ENCODE measurements around the gene PLD2.

The PLD2 gene

DNA sequence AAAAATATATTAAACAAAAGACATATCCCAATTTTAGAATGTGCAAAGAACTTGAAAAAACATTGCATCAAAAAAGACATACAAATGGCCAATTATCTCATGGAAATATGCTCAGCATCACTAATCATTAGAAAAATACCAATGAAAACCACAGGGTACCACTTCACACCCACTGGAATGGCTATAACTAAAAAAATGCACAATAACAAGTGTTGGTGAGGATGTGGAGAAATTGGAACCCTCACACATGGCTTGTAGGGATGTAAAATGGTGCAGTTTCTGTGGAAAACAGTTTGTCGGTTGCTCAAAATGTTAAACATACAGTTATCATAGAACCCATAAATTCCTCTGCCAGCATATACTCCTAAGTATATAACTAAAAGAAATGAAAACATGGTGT lies 11.8 kb upstream of the PLD2 start:
- peaks cover 21% of the 10 kb centered on the region for H3K36me3 ChIP-seq (ENCODE audit: control insufficient read depth, insufficient read depth, low read length)
- H3K27ac ChIP-seq (ENCODE audit: low read depth, low read length): no peak overlapping the region
- H3K9ac ChIP-seq (ENCODE audit: low read depth, low read length): no peak overlapping the region
- no peaks in the 10 kb centered on the region for H3K9me3 ChIP-seq (ENCODE audit: control insufficient read depth, insufficient read depth, low read length)
- H3K4me1 ChIP-seq (ENCODE audit: control insufficient read depth, insufficient read depth, low read length): no peaks in the 10 kb centered on the region; the same call in 1 of the 2 replicates
- peaks cover 22% of the 10 kb centered on the region for H3K27me3 ChIP-seq (ENCODE audit: control insufficient read depth, insufficient read depth, low read length)
- no peak overlapping the region for H3K4me3 ChIP-seq (ENCODE audit: low read depth, low read length)

- Histone ChIP-seq H3K9me3 (ENCODE audit: control insufficient read depth, insufficient read depth, low read length) (no peaks in the 10 kb centered on the region), H3K36me3 (ENCODE audit: control insufficient read depth, insufficient read depth, low read length) (peaks cover 21% of the 10 kb centered on the region), H3K4me1 (ENCODE audit: control insufficient read depth, insufficient read depth, low read length) (no peaks in the 10 kb centered on the region), H3K27me3 (ENCODE audit: control insufficient read depth, insufficient read depth, low read length) (peaks cover 8% of the 10 kb centered on the region; the same call in 1 of the 2 replicates), H3K27ac (ENCODE audit: low read depth, low read length) (peak overlapping the region; percentile 69), H3K9ac (ENCODE audit: low read depth, low read length) (peak overlapping the region; percentile 75), H3K4me3 (ENCODE audit: low read depth, low read length) (peak overlapping the region; percentile 90)
These were observed 10.4 kb upstream of the PLD2 start for GRCh38 chr17:4796552-4796920.

DNA sequence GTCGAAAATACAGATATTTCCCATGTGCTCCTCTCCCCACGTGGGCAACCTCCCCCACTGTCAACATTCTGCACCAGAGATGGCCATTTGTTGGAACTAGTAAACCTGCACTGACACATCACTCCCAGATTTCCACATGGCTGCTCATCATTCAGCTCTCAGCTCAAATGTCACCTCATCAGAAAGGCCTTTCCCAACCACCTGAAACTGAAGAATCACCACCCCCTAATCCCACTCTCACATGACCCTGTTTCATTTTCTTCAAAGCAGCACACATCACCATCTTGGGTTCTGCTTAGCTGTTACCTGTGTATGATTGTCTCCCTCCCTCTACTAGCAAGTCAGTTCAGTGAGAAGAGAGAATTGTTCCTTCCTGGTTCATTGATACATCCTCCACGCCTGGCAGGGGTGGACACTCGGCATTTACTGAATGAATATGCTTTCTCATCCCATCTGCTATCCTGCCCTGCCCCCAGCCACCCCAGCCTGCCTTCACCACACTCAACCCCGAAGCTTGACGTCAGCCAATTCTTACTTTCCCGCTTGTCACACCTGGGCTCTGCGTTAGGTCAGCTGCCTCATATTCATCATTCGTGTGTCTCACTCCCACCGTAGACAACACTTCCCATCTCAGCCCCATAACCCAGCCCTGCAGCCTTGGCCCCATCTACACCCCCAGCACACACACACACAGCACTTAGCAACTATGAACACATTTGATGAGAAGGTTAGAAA lies 6.3 kb upstream of the PLD2 start:
- no peaks in the 10 kb centered on the region for H3K27me3 ChIP-seq (ENCODE audit: control insufficient read depth, insufficient read depth, low read length)
- H3K36me3 ChIP-seq (ENCODE audit: control insufficient read depth, insufficient read depth, low read length): peaks cover 21% of the 10 kb centered on the region
- no peaks in the 10 kb centered on the region for H3K4me1 ChIP-seq (ENCODE audit: control insufficient read depth, insufficient read depth, low read length)
- no peak overlapping the region for H3K9ac ChIP-seq (ENCODE audit: low read depth, low read length)
- no peak overlapping the region for H3K4me3 ChIP-seq (ENCODE audit: low read depth, low read length)
- H3K9me3 ChIP-seq (ENCODE audit: control insufficient read depth, insufficient read depth, low read length): no peaks in the 10 kb centered on the region
- H3K27ac ChIP-seq (ENCODE audit: low read depth, low read length): no peak overlapping the region

DNA sequence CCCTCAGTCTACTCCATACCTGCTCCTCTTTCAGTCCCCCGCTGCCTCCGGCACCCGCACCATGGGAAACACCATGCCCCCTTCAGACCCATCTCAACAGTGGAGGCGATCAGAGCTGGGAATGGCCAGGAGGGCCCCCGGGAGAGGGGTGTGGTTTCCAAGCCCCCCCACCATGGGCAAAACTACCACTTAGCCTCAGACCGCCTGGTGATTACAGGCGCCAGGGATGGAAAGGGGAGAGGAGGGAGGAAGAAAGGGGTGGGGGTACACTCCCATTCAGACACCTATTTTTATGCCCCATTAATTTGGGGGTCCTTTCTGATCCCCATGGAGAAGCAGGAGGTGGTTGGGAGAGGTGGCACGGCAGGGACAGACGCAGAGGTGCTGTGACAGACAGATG lies 4.7 kb upstream of the PLD2 start, which contains the start of gene C17orf114:
C17orf114 (minus strand) TSS at position 101 of the 400 bp plus-strand sequence.
- no peak within 1 kb of the TSS for H3K9ac ChIP-seq (ENCODE audit: low read depth, low read length)
- no peak within 1 kb of the TSS for H3K27ac ChIP-seq (ENCODE audit: low read depth, low read length)
- no peaks in the 10 kb centered on the region for H3K27me3 ChIP-seq (ENCODE audit: control insufficient read depth, insufficient read depth, low read length)
- no peaks in the 10 kb centered on the region for H3K9me3 ChIP-seq (ENCODE audit: control insufficient read depth, insufficient read depth, low read length)
- H3K4me3 ChIP-seq (ENCODE audit: low read depth, low read length): no peak within 1 kb of the TSS
- peaks cover 19% of the 10 kb centered on the region for H3K36me3 ChIP-seq (ENCODE audit: control insufficient read depth, insufficient read depth, low read length)
- no peaks in the 10 kb centered on the region for H3K4me1 ChIP-seq (ENCODE audit: control insufficient read depth, insufficient read depth, low read length)

DNA sequence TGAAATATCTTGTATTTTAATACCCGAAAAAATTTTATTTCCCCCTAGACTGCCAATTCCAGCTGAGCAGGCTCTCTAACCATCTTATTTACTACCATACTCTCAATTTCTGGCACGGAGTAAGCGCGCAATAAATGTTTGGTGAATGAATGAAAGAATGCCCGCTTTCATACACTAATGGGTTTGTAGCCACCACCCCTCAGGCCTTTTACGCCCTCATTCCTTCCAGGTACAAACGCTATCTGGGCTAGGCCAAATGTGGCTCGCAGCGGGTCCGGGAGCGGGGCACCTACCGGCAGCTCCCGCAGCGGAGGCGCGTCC lies 536 bp upstream of the PLD2 start:
- H3K4me1 ChIP-seq (ENCODE audit: control insufficient read depth, insufficient read depth, low read length): peaks cover 7% of the 10 kb centered on the region; the same call in 1 of the 2 replicates

DNA sequence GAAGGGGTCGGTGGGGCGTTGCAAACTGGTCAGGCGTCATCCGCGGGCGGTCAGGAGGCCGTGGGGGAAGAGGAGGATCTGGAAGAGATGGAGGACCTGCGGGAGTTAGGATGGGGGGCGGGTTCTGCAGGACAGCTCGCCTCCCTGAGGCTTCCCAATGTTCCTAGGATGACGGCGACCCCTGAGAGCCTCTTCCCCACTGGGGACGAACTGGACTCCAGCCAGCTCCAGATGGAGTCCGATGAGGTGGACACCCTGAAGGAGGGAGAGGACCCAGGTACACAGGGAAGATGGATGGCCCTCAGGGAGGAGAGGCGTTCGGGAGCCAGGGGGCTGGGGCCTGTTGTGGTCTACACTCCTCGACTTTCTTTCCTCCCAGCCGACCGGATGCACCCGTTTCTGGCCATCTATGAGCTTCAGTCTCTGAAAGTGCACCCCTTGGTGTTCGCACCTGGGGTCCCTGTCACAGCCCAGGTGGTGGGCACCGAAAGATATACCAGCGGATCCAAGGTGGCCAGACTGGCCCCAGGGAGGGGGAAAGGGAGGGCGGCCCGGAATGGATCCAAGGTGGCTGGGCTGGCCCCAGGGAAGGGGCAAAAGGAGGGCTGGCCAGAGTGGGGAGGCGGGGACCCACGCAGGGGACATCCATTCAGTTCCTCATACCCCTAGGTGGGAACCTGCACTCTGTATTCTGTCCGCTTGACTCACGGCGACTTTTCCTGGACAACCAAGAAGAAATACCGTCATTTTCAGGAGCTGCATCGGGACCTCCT lies 839 bp downstream of the PLD2 start:
- Histone ChIP-seq H3K36me3 (ENCODE audit: control insufficient read depth, insufficient read depth, low read length) (peaks cover 30% of the 10 kb centered on the region), H3K27ac (ENCODE audit: low read depth, low read length) (no peak overlapping the region), H3K9me3 (ENCODE audit: control insufficient read depth, insufficient read depth, low read length) (no peaks in the 10 kb centered on the region), H3K4me3 (ENCODE audit: low read depth, low read length) (peak overlapping the region; percentile 67), H3K9ac (ENCODE audit: low read depth, low read length) (no peak overlapping the region), H3K4me1 (ENCODE audit: control insufficient read depth, insufficient read depth, low read length) (peaks cover 7% of the 10 kb centered on the region; the same call in 1 of the 2 replicates), H3K27me3 (ENCODE audit: control insufficient read depth, insufficient read depth, low read length) (no peaks in the 10 kb centered on the region)

More for the DNA sequence above, 536 bp upstream of the PLD2 start:
- Histone ChIP-seq H3K4me3 (ENCODE audit: low read depth, low read length) (peak overlapping the region; percentile 67), H3K27ac (ENCODE audit: low read depth, low read length) (no peak overlapping the region), H3K9me3 (ENCODE audit: control insufficient read depth, insufficient read depth, low read length) (no peaks in the 10 kb centered on the region), H3K9ac (ENCODE audit: low read depth, low read length) (peak overlapping the region; percentile 48; the same call in 1 of the 2 replicates), H3K27me3 (ENCODE audit: control insufficient read depth, insufficient read depth, low read length) (no peaks in the 10 kb centered on the region), H3K36me3 (ENCODE audit: control insufficient read depth, insufficient read depth, low read length) (peaks cover 27% of the 10 kb centered on the region)

DNA sequence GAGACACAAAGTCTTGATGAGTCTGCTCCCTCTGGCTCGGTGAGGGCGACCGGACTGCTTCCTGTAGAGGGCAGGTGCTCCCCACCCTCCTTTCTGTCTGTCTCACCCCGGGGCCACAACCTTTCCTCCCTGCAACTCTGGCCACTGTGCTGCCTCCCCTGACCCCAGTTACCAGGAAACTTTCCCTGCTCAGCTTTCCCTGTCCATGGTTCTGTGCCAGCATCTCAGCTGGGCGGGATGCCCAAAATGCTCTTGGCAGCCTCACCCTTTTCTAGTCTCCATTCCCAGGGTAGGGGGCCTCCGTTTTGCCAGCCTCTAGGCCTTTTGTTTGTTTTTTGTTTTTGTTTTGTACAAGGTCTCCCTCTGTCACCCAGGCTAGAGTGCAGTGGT lies 1.4 kb downstream of the PLD2 start:
- Histone ChIP-seq H3K4me1 (ENCODE audit: control insufficient read depth, insufficient read depth, low read length) (peaks cover 7% of the 10 kb centered on the region; the same call in 1 of the 2 replicates), H3K36me3 (ENCODE audit: control insufficient read depth, insufficient read depth, low read length) (peaks cover 30% of the 10 kb centered on the region), H3K27ac (ENCODE audit: low read depth, low read length) (no peak overlapping the region), H3K27me3 (ENCODE audit: control insufficient read depth, insufficient read depth, low read length) (no peaks in the 10 kb centered on the region), H3K9ac (ENCODE audit: low read depth, low read length) (no peak overlapping the region), H3K9me3 (ENCODE audit: control insufficient read depth, insufficient read depth, low read length) (no peaks in the 10 kb centered on the region), H3K4me3 (ENCODE audit: low read depth, low read length) (no peak overlapping the region)

DNA sequence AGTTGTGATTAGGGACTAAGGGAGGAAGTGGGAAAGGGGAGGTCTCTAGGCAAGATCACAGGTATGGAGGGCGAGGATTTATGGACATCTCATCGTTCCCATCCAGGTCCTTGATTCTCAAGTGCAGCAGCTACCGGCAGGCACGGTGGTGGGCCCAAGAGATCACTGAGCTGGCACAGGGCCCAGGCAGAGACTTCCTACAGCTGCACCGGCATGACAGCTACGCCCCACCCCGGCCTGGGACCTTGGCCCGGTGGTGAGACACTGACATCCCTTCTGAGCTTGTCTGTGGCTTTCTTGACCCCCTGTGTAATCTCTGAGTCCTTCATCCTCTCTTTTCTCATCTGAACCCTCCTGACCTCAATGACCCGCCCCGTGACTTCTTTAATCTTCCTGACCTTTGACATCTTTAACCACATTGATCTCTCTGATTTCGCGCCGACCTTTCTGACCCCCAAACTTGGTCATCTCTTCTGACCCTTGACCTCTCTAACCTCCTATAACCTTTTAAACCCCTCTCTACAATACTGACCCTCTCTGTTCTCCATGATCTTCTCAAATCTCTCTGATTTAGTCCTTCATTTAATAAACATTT lies 3.8 kb downstream of the PLD2 start:
- H3K27ac ChIP-seq (ENCODE audit: low read depth, low read length): no peak overlapping the region

DNA sequence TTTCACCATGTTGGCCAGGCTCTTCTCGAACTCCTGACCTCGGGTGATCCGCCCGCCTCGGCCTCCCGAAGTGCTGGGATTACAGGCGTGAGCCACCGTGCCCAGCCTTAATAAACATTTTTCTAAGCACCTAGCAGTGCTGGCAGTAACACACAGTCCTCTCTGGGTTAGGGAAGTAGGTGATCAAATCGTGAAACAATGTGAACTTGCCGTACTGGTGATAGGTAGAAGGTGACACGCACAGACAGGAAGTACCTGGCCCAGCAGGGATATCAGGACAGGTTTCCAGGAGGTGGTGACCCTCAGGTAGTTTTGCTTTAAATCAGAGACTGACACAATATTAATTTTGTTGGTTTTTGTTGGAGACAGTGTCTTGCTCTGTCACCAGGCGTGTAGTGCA lies 4.5 kb downstream of the PLD2 start:
- H3K4me3 ChIP-seq (ENCODE audit: low read depth, low read length): no peak overlapping the region
- H3K4me1 ChIP-seq (ENCODE audit: control insufficient read depth, insufficient read depth, low read length): peaks cover 7% of the 10 kb centered on the region; the same call in 1 of the 2 replicates
- no peak overlapping the region for H3K27ac ChIP-seq (ENCODE audit: low read depth, low read length)
- H3K27me3 ChIP-seq (ENCODE audit: control insufficient read depth, insufficient read depth, low read length): no peaks in the 10 kb centered on the region
- peaks cover 54% of the 10 kb centered on the region for H3K36me3 ChIP-seq (ENCODE audit: control insufficient read depth, insufficient read depth, low read length)
- no peaks in the 10 kb centered on the region for H3K9me3 ChIP-seq (ENCODE audit: control insufficient read depth, insufficient read depth, low read length)
- H3K9ac ChIP-seq (ENCODE audit: low read depth, low read length): no peak overlapping the region

More for the DNA sequence above, 3.8 kb downstream of the PLD2 start:
- Histone ChIP-seq H3K4me3 (ENCODE audit: low read depth, low read length) (no peak overlapping the region), H3K4me1 (ENCODE audit: control insufficient read depth, insufficient read depth, low read length) (peaks cover 7% of the 10 kb centered on the region; the same call in 1 of the 2 replicates), H3K27me3 (ENCODE audit: control insufficient read depth, insufficient read depth, low read length) (no peaks in the 10 kb centered on the region), H3K9me3 (ENCODE audit: control insufficient read depth, insufficient read depth, low read length) (no peaks in the 10 kb centered on the region), H3K9ac (ENCODE audit: low read depth, low read length) (no peak overlapping the region), H3K36me3 (ENCODE audit: control insufficient read depth, insufficient read depth, low read length) (peaks cover 48% of the 10 kb centered on the region)

DNA sequence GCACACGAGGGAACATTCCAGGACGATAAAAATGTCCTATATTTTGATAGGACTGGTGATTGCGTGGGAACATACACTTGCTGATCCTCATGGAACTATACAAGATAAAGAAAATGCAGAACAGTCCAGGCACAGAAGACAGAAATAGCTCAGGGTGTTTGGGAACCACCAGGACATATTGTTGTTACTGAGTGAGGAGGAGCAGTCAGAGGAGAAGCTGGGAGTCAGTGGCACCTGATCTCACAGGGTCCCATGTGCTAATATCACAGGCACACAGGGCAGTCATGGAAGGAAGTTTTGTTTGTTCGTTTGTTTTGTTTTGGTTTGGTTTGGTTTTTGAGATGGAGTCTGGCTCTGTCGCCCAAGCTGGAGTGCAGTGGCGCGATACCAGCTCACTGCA lies 5.7 kb downstream of the PLD2 start:
- no peaks in the 10 kb centered on the region for H3K9me3 ChIP-seq (ENCODE audit: control insufficient read depth, insufficient read depth, low read length)
- H3K4me1 ChIP-seq (ENCODE audit: control insufficient read depth, insufficient read depth, low read length): peaks cover 6% of the 10 kb centered on the region; the same call in 1 of the 2 replicates
- H3K4me3 ChIP-seq (ENCODE audit: low read depth, low read length): no peak overlapping the region
- no peak overlapping the region for H3K27ac ChIP-seq (ENCODE audit: low read depth, low read length)
- H3K27me3 ChIP-seq (ENCODE audit: control insufficient read depth, insufficient read depth, low read length): no peaks in the 10 kb centered on the region
- H3K9ac ChIP-seq (ENCODE audit: low read depth, low read length): no peak overlapping the region
- H3K36me3 ChIP-seq (ENCODE audit: control insufficient read depth, insufficient read depth, low read length): peaks cover 63% of the 10 kb centered on the region

All from HUES48 (cell line).